Measurements from ENCODE around the gene MMP23B.

GRCh38 chr1:1680031-1680911 lies 48.3 kb downstream of the MMP23B start:
- TF ChIP-seq POLR2A (IDR thresholded peaks at IDR 0.05): no peak
- TF ChIP-seq CTCF (IDR thresholded peaks at IDR 0.05): no peak
- TF ChIP-seq POLR2AphosphoS5 (IDR thresholded peaks at IDR 0.05): no peak

All from sigmoid colon (tissue), 4 donors.